Liver (tissue), 3 donors: Measurements from ENCODE around the gene CAPZB.

Source experiments
- CTCF ChIP-seq: fragments of 150-350 bp; IDR thresholded peaks from 2 replicates; pipeline ENCODE4 v1.5.1; 2017; ENCODE audit warnings: improper control_type of control experiment, low read depth, low read length; ENCODE audit not compliant: missing input control
- FOXA1 ChIP-seq: IDR thresholded peaks from 2 replicates; pipeline ENCODE4 v1.6.1; 2016; ENCODE audit warnings: antibody characterized with exemption
- GABPA ChIP-seq, 2 donors: IDR thresholded peaks in 1 of 2; conservative IDR thresholded peaks in 1 of 2; 2 replicates each; pipeline ENCODE4 v1.6.1; 2016; ENCODE audit warnings: antibody characterized with exemption in 2 of 2, mild to moderate bottlenecking in 1 of 2, moderate library complexity in 1 of 2
- MAX ChIP-seq: IDR thresholded peaks from 2 replicates; pipeline ENCODE4 v1.6.1; 2016; ENCODE audit warnings: antibody characterized with exemption
- donor health status: healthy.
- donor health status: healthy.

- TF ChIP-seq CTCF (no peak), GABPA (IDR thresholded peaks at IDR 0.05 in 1 of 2, conservative IDR thresholded peaks at IDR 0.05 in 1 of 2) (no peak), FOXA1 (no peak), MAX (no peak)
Observed at GRCh38 chr1:19392221-19392620, 93.1 kb downstream of the CAPZB start.
